H9 (cell line): ENCODE results near the gene SYNRG. TPM values are rescaled to one million over a fixed set of nuclear protein-coding genes. Genes with fewer than 3 reads are reported as not detected.

Source experiments
- DNase-seq: peaks from one replicate; pipeline ENCODE4 v3.0.0-alpha.2; 2017
- H2AFZ ChIP-seq: one replicate; pipeline ENCODE4 v1.6.1; 2013; ENCODE audit warnings: mild to moderate bottlenecking, low read length, control low read depth, moderate library complexity
- H2AK5ac ChIP-seq: 2 replicates; pipeline ENCODE4 v1.6.1; 2013; ENCODE audit warnings: low read length, control low read depth, mixed read lengths; ENCODE audit not compliant: insufficient read length
- H2BK120ac ChIP-seq: one replicate; pipeline ENCODE4 v1.6.1; 2013; ENCODE audit warnings: low read depth, mild to moderate bottlenecking, low read length, control low read depth, inconsistent platforms; ENCODE audit not compliant: poor library complexity, severe bottlenecking
- H2BK12ac ChIP-seq: 2 replicates; pipeline ENCODE4 v1.6.1; 2013; ENCODE audit warnings: low read length, control low read depth, mixed read lengths, low read depth; ENCODE audit not compliant: insufficient read length
- H2BK15ac ChIP-seq: 2 replicates; pipeline ENCODE4 v1.6.1; 2013; ENCODE audit warnings: low read depth, low read length, control low read depth
- H2BK20ac ChIP-seq: one replicate; pipeline ENCODE4 v1.6.1; 2013; ENCODE audit warnings: low read depth, mild to moderate bottlenecking, low read length, control low read depth, inconsistent platforms; ENCODE audit not compliant: poor library complexity, severe bottlenecking
- H2BK5ac ChIP-seq: 2 replicates; pipeline ENCODE4 v1.6.1; 2013; ENCODE audit warnings: low read length, control low read depth, mixed read lengths; ENCODE audit not compliant: insufficient read length
- H3K14ac ChIP-seq: 2 replicates; pipeline ENCODE4 v1.6.1; 2013; ENCODE audit warnings: low read length, control low read depth; ENCODE audit not compliant: insufficient read depth
- H3K18ac ChIP-seq: 2 replicates; pipeline ENCODE4 v1.6.1; 2013; ENCODE audit warnings: low read depth, mild to moderate bottlenecking, mixed read lengths, low read length, control low read depth; ENCODE audit not compliant: insufficient read length
- H3K23ac ChIP-seq: 2 replicates; pipeline ENCODE4 v1.6.1; 2013; ENCODE audit warnings: low read length, control low read depth, mixed read lengths, low read depth; ENCODE audit not compliant: insufficient read length
- H3K23me2 ChIP-seq: 2 replicates; pipeline ENCODE4 v1.6.1; 2013; ENCODE audit warnings: low read depth, mild to moderate bottlenecking, mixed read lengths, low read length, control low read depth; ENCODE audit not compliant: insufficient read length, poor library complexity, severe bottlenecking
- H3K27ac ChIP-seq: 2 replicates; pipeline ENCODE4 v1.5.1; 2013; ENCODE audit warnings: low read length, control low read depth, mixed read lengths, low read depth; ENCODE audit not compliant: insufficient read length
- H3K27me3 ChIP-seq: 2 replicates; pipeline ENCODE4 v1.6.1; 2013; ENCODE audit warnings: low read length, control low read depth, inconsistent platforms; ENCODE audit not compliant: insufficient read depth
- H3K4ac ChIP-seq: 2 replicates; pipeline ENCODE4 v1.6.1; 2013; ENCODE audit warnings: low read depth, mild to moderate bottlenecking, control low read depth, inconsistent platforms, low read length, moderate library complexity
- H3K4me1 ChIP-seq: 2 replicates; pipeline ENCODE4 v1.6.1; 2013; ENCODE audit warnings: low read length, control low read depth, inconsistent platforms; ENCODE audit not compliant: insufficient read depth
- H3K4me2 ChIP-seq: 2 replicates; pipeline ENCODE4 v1.6.1; 2013; ENCODE audit warnings: low read length, control low read depth, mixed read lengths; ENCODE audit not compliant: insufficient read length, insufficient read depth
- H3K56ac ChIP-seq: 2 replicates; pipeline ENCODE4 v1.6.1; 2013; ENCODE audit warnings: low read depth, mild to moderate bottlenecking, mixed read lengths, low read length, control low read depth; ENCODE audit not compliant: insufficient read length
- H3K79me1 ChIP-seq: 2 replicates; pipeline ENCODE4 v1.6.1; 2013; ENCODE audit warnings: low read depth, mild to moderate bottlenecking, moderate library complexity, low read length, control low read depth, inconsistent platforms; ENCODE audit not compliant: insufficient read depth, poor library complexity, severe bottlenecking
- H3K79me2 ChIP-seq: 2 replicates; pipeline ENCODE4 v1.6.1; 2013; ENCODE audit warnings: low read length, control low read depth, inconsistent platforms; ENCODE audit not compliant: insufficient read depth
- H3K9ac ChIP-seq: 2 replicates; pipeline ENCODE4 v1.6.1; 2013; ENCODE audit warnings: low read length, control low read depth, mixed read lengths; ENCODE audit not compliant: insufficient read length; ENCODE audit errors: extremely low read depth
- H3K9me3 ChIP-seq: one replicate; pipeline ENCODE4 v1.6.1; 2013; ENCODE audit warnings: low read depth, low read length, inconsistent platforms; ENCODE audit not compliant: control insufficient read depth
- H3T11ph ChIP-seq: one replicate; pipeline ENCODE4 v1.6.1; 2013; ENCODE audit warnings: mild to moderate bottlenecking, low read length, control low read depth, inconsistent platforms
- H4K20me1 ChIP-seq: one replicate; pipeline ENCODE4 v1.6.1; 2013; ENCODE audit not compliant: control insufficient read depth, insufficient read length, insufficient read depth
- H4K5ac ChIP-seq: 2 replicates; pipeline ENCODE4 v1.6.1; 2013; ENCODE audit warnings: low read depth, mild to moderate bottlenecking, mixed read lengths, low read length, control low read depth; ENCODE audit not compliant: insufficient read length
- H4K8ac ChIP-seq: replicated peaks from 2 replicates; pipeline ENCODE4 v1.6.1; 2013; ENCODE audit warnings: low read length, control low read depth, mixed read lengths, low read depth; ENCODE audit not compliant: insufficient read length
- H4K91ac ChIP-seq: 2 replicates; pipeline ENCODE4 v1.6.1; 2013; ENCODE audit warnings: low read depth, mild to moderate bottlenecking, moderate library complexity, mixed read lengths, low read length, control low read depth; ENCODE audit not compliant: insufficient read length
- H3K27ac Mint-ChIP-seq, 3 experiments: 2 replicates in 2 of 3; 3 replicates in 1 of 3; pipeline ENCODE4 v1.8.0; 2020 to 2021; ENCODE audit warnings: mixed read lengths in 3 of 3, mild to moderate bottlenecking in 1 of 3, moderate library complexity in 1 of 3
- H3K27me3 Mint-ChIP-seq: 2 replicates; pipeline ENCODE4 v1.8.0; 2021; ENCODE audit warnings: low read depth, mild to moderate bottlenecking, moderate library complexity, mixed read lengths
- H3K36me3 Mint-ChIP-seq, 3 experiments: 2 replicates in 2 of 3; 3 replicates in 1 of 3; pipeline ENCODE4 v1.8.0; 2020 to 2021; ENCODE audit warnings: low read depth in 3 of 3, mixed read lengths in 3 of 3; ENCODE audit not compliant: insufficient read depth in 1 of 3
- H3K4me1 Mint-ChIP-seq, 2 experiments: 2 replicates each; pipeline ENCODE4 v1.8.0; 2020; ENCODE audit warnings: mixed read lengths in 2 of 2
- H3K4me3 Mint-ChIP-seq, 2 experiments: 2 replicates in 1 of 2; 3 replicates in 1 of 2; pipeline ENCODE4 v1.8.0; 2020 to 2021; ENCODE audit warnings: mild to moderate bottlenecking in 2 of 2, mixed read lengths in 2 of 2, moderate library complexity in 1 of 2
- H3K9me3 Mint-ChIP-seq, 2 experiments: 2 replicates in 1 of 2; 3 replicates in 1 of 2; pipeline ENCODE4 v1.8.0; 2020; ENCODE audit warnings: mild to moderate bottlenecking in 2 of 2, mixed read lengths in 2 of 2, moderate library complexity in 1 of 2
- WGBS: extraction: QIAGEN DNeasy Blood & Tissue Kit; methylation state at CpG from one replicate; pipeline ENCODE4 v1.1.7; 2013; ENCODE audit warnings: missing lambda C conversion rate, low lambda C conversion rate, mixed read lengths; ENCODE audit not compliant: insufficient read length; ENCODE audit errors: extremely low coverage; 5-methylcytosine and 5-hydroxymethylcytosine counted together
- total RNA-seq: library from RNA; stranded (reverse); gene quantifications from 2 replicates; pipeline ENCODE4 v1.2.1, GENCODE V29; 2021
- TF ChIP-seq, protein P1 (sequence below): fragments of 200-600 bp; sonication (generic); conservative IDR thresholded peaks from 3 replicates; pipeline ENCODE4 v1.8.0; 2021; ENCODE audit warnings: antibody characterized with exemption, mild to moderate bottlenecking

SYNRG gene
- total RNA-seq, 1 experiment from 2014 or later = 30.5 TPM

DNA sequence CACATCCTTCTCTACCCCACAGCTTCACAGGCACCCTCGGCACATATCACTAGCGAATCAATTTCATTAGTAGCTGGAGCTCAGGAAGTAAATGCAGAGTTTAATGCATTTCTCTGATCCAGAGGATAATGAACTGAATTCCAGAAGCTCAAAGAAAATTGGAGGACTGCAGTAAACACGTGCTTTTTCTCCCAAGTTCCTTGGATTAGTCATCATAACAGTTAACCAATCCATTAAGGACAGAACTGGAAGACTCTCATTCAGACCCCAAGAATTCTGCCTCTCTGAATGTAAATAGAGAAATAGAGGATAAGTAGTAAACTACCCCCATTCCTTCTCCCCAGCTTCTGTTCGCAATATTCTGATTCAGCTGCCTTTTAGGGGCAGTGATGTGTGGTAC lies 78.8 kb downstream of the SYNRG start:
- peak overlapping the region; percentile 29 for H4K91ac ChIP-seq
- no CpG with 5 or more reads among the region's 4 CpGs for WGBS
- no peak overlapping the region for H3K14ac ChIP-seq
- no peak overlapping the region for H3K4ac ChIP-seq
- Mint-ChIP-seq H3K4me1 (no peaks in the 10 kb centered on the region), H3K27ac (peak overlapping the region in 1 of 3 experiments; percentile 71; a peak in 2 of 7 replicates), H3K4me3 (no peak overlapping the region), H3K36me3 (peaks cover 2 to 23% (median 20%) of the 10 kb centered on the region in 3 experiments; a peak in 6 of 7 replicates), H3K27me3 (no peaks in the 10 kb centered on the region), H3K9me3 (no peaks in the 10 kb centered on the region; a peak in 1 of 5 replicates)
- H2BK15ac ChIP-seq = no peak overlapping the region
- H4K8ac ChIP-seq = no peak overlapping the region
- no peak overlapping the region for H3K56ac ChIP-seq
- no peak overlapping the region for H2BK20ac ChIP-seq
- H3K79me1 ChIP-seq = no peaks in the 10 kb centered on the region
- no peak overlapping the region for H4K5ac ChIP-seq
- TF ChIP-seq, protein P1, sequence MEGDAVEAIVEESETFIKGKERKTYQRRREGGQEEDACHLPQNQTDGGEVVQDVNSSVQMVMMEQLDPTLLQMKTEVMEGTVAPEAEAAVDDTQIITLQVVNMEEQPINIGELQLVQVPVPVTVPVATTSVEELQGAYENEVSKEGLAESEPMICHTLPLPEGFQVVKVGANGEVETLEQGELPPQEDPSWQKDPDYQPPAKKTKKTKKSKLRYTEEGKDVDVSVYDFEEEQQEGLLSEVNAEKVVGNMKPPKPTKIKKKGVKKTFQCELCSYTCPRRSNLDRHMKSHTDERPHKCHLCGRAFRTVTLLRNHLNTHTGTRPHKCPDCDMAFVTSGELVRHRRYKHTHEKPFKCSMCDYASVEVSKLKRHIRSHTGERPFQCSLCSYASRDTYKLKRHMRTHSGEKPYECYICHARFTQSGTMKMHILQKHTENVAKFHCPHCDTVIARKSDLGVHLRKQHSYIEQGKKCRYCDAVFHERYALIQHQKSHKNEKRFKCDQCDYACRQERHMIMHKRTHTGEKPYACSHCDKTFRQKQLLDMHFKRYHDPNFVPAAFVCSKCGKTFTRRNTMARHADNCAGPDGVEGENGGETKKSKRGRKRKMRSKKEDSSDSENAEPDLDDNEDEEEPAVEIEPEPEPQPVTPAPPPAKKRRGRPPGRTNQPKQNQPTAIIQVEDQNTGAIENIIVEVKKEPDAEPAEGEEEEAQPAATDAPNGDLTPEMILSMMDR = no peak
- H2AK5ac ChIP-seq = no peak overlapping the region
- H3K4me1 ChIP-seq = no peaks in the 10 kb centered on the region
- no peak for DNase-seq
- no peaks in the 10 kb centered on the region for H3K79me2 ChIP-seq
- H2AFZ ChIP-seq = no peak overlapping the region
- no peak overlapping the region for H3K4me2 ChIP-seq
- no peak overlapping the region for H3K9ac ChIP-seq
- H3K27ac ChIP-seq = no peak overlapping the region
- H2BK12ac ChIP-seq = no peak overlapping the region
- no peaks in the 10 kb centered on the region for H4K20me1 ChIP-seq
- no peak overlapping the region for H3K18ac ChIP-seq
- no peak overlapping the region for H2BK5ac ChIP-seq
- no peak overlapping the region for H2BK120ac ChIP-seq
- H3K23ac ChIP-seq = no peak overlapping the region
- no peaks in the 10 kb centered on the region for H3K23me2 ChIP-seq
- no peak overlapping the region for H3T11ph ChIP-seq
- no peaks in the 10 kb centered on the region for H3K27me3 ChIP-seq
- no peaks in the 10 kb centered on the region for H3K9me3 ChIP-seq
